Naive thymus-derived CD8-positive, alpha-beta T cell (primary cell): ENCODE measurements around the gene REEP1. TPM values are rescaled to one million over a fixed set of nuclear protein-coding genes. Genes with fewer than 3 reads are reported as not detected.
A peak's percentile ranks its signal among the peaks of the same experiment; 100 is the strongest.

Source experiments
- ATAC-seq, 2 donors: fragments of 150-1000 bp; cut with Tn5 transposase in 1 of 2; sonication (Bioruptor Pico), chemical (Tn5 transposase) in 1 of 2; 1 replicate in 1 of 2; 2 replicates in 1 of 2; pipeline ENCODE4 v1.10.0; 2021; ENCODE audit warnings: mild to moderate bottlenecking in 2 of 2, moderate library complexity in 2 of 2
- POLR2A ChIA-PET: fragments of 350-600 bp; sonication (Branson Sonifier 250); formaldehyde crosslinking; loops from one replicate; lab custom pipeline; 2021; ENCODE audit warnings: antibody characterized with exemption; lab: Charles Lee
- DNase-seq, 10 donors: peaks; one replicate each; pipeline versions ENCODE4 v3.0.0 to v3.0.0-alpha.2; 2020 to 2022
- H3K27ac Mint-ChIP-seq, 10 donors: one replicate each; pipeline ENCODE4 v1.8.0; 2020 to 2022; ENCODE audit warnings: mild to moderate bottlenecking in 10 of 10, mixed read lengths in 10 of 10, moderate library complexity in 4 of 10, inconsistent platforms in 1 of 10
- H3K27me3 Mint-ChIP-seq, 5 donors: one replicate each; pipeline ENCODE4 v1.8.0; 2021 to 2022; ENCODE audit warnings: mixed read lengths in 5 of 5
- H3K36me3 Mint-ChIP-seq, 3 donors: one replicate each; pipeline ENCODE4 v1.8.0; 2020 to 2022; ENCODE audit warnings: mixed read lengths in 3 of 3, mild to moderate bottlenecking in 2 of 3, inconsistent platforms in 1 of 3
- H3K4me1 Mint-ChIP-seq, 4 donors: one replicate each; pipeline ENCODE4 v1.8.0; 2021 to 2022; ENCODE audit warnings: mixed read lengths in 4 of 4
- H3K4me3 Mint-ChIP-seq, 10 donors: one replicate each; pipeline ENCODE4 v1.8.0; 2020 to 2022; ENCODE audit warnings: mild to moderate bottlenecking in 10 of 10, mixed read lengths in 10 of 10, moderate library complexity in 6 of 10, inconsistent platforms in 1 of 10
- H3K9me3 Mint-ChIP-seq, 9 donors: one replicate each; pipeline ENCODE4 v1.8.0; 2020 to 2022; ENCODE audit warnings: mixed read lengths in 9 of 9, mild to moderate bottlenecking in 3 of 9, inconsistent platforms in 1 of 9, moderate library complexity in 1 of 9
- polyA plus RNA-seq, 3 donors: library from polyadenylated mRNA; unstranded; fragments of 300-500 nt; fragmentation: Illumina TruSeq; gene quantifications; one replicate each; pipeline ENCODE4 v1.2.3, GENCODE V29; 2021
- total RNA-seq, 8 experiments: library from RNA in 2 of 8; stranded (reverse) in 2 of 8; gene quantifications; one replicate each; pipeline ENCODE4 v1.2.3 and lab custom pipeline; 2021 to 2026

Gene REEP1
- total RNA-seq (under 1 TPM in 1 of 2 experiments, not detected in 1; 0.10 TPM), polyA plus RNA-seq (not detected), total RNA-seq (lab: John Stamatoyannopoulos, UW) (0 to 0.60 (median 0.18) reads per million in 6 experiments)

DNA sequence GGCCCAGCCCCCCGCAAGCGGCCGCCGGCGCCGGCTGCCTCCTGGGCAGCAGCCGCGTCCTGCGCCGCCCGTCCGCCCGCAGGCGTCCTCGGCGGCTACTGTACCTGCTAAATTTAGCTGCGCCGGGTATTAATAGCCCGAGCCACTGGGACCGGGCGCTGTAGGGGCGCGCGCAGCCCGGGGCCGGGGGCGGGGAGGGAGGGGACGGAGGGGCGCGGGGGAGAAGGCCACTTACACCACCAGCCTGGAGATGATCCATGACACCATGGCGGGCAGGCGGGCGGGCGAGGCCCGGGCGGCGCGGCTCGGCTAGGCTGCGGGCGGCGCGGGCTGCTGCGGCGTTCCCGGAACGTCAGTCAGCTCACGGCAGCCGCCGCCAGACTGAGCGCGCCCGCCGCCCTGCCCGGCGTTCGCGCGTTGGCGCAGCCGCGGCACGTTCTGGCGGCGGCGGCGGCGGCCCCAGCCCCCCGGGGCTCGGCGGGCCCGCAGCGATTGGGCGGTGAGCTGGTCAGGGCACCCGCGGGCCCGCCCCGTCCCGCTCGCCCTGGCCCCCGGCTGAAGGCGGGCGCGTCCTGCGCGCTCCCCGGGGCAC, at the start of gene REEP1:
Gene REEP1, minus strand, starts transcription at position 383 of the 592 bp plus-strand sequence. Its CDS starts 116 bp downstream, at position 267.
- peak; percentile 78 to 81 for ATAC-seq
- peaks cover 6 to 23% (median 17%) of the 10 kb centered on the region in 9 donors for H3K9me3 Mint-ChIP-seq
- peak within 1 kb of the TSS in 1 of 10 donors; percentile 13 for H3K27ac Mint-ChIP-seq
- peak within 1 kb of the TSS; percentile 70 to 88 (median 82) for H3K4me3 Mint-ChIP-seq
- H3K27me3 Mint-ChIP-seq, result peaks cover 39 to 71% (median 54%) of the 10 kb centered on the region in 5 donors
- peaks cover 5 to 17% (median 11%) of the 10 kb centered on the region in 3 donors for H3K36me3 Mint-ChIP-seq
- peaks cover 8 to 20% (median 17%) of the 10 kb centered on the region in 4 donors for H3K4me1 Mint-ChIP-seq
- POLR2A ChIA-PET, result interaction anchor here (0.5 to 2.1 kb wide), 2 partner anchors 24 to 104 kb away, joined by 3 to 11 read pairs; partner anchors contain the start of gene KDM3A
- peak in 4 of 10 donors; percentile 12 to 26 (median 20) for DNase-seq

- no peak overlapping the region for H3K27ac Mint-ChIP-seq
- no peak for DNase-seq
- peaks cover 0 to 5% (median 0%) of the 10 kb centered on the region in 4 donors for H3K4me1 Mint-ChIP-seq
- no peak for ATAC-seq
- H3K36me3 Mint-ChIP-seq, result peaks cover 0 to 12% (median 5%) of the 10 kb centered on the region in 3 donors
- H3K27me3 Mint-ChIP-seq, result peaks cover 0 to 5% (median 0%) of the 10 kb centered on the region in 5 donors
- no peak overlapping the region for H3K4me3 Mint-ChIP-seq
- peaks cover 0 to 7% (median 0%) of the 10 kb centered on the region in 9 donors for H3K9me3 Mint-ChIP-seq
- POLR2A ChIA-PET, result no interaction called here
Observed at GRCh38 chr2:86383844-86384243, 46.4 kb upstream of the REEP1 start.

- no peak overlapping the region for H3K4me3 Mint-ChIP-seq
- H3K27me3 Mint-ChIP-seq, result peaks cover 0 to 5% (median 0%) of the 10 kb centered on the region in 5 donors
- peaks cover 0 to 15% (median 5%) of the 10 kb centered on the region in 3 donors for H3K36me3 Mint-ChIP-seq
- peaks cover 0 to 11% (median 2%) of the 10 kb centered on the region in 9 donors for H3K9me3 Mint-ChIP-seq
- peaks cover 0 to 5% (median 0%) of the 10 kb centered on the region in 4 donors for H3K4me1 Mint-ChIP-seq
- H3K27ac Mint-ChIP-seq, result no peak overlapping the region
- POLR2A ChIA-PET, result interaction anchor here (0.8 kb wide), 1 partner anchor 58 kb away, joined by 3 read pairs; the partner anchor contains the start of gene KDM3A
- DNase-seq, result no peak
- ATAC-seq, result no peak
Observed at GRCh38 chr2:86382698-86383097, 45.3 kb upstream of the REEP1 start.

GRCh38 chr2:86382108-86382507, 44.7 kb upstream of the REEP1 start:
- peaks cover 0 to 5% (median 0%) of the 10 kb centered on the region in 4 donors for H3K4me1 Mint-ChIP-seq
- no peak overlapping the region for H3K27ac Mint-ChIP-seq
- H3K36me3 Mint-ChIP-seq, result peaks cover 0 to 15% (median 5%) of the 10 kb centered on the region in 3 donors
- peaks cover 0 to 5% (median 0%) of the 10 kb centered on the region in 5 donors for H3K27me3 Mint-ChIP-seq
- H3K9me3 Mint-ChIP-seq, result peaks cover 0 to 14% (median 2%) of the 10 kb centered on the region in 9 donors
- POLR2A ChIA-PET, result interaction anchor here (0.8 kb wide), 1 partner anchor 59 kb away, joined by 3 read pairs; the partner anchor contains the start of gene KDM3A
- DNase-seq (no peak), ATAC-seq (no peak)
- H3K4me3 Mint-ChIP-seq, result no peak overlapping the region

DNA sequence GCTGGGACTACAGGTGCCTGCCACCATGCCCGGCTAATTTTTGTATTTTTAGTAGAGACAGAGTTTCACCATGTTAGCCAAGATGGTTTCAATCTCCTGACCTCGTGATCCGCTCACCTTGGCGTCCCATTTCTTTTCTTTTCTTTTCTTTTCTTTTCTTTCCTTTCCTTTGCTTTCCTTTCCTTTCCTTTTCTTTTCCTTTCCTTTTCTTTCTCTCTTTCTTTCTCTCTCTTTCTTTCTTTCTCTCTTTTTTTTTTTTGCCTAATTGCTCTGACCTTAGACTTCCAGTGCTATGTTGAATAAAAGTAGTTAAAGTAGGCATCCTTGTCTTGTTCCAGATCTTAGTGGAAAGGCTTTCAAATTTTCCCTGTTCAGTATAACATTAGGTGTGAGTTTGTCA, 41.0 kb upstream of the REEP1 start:
- Mint-ChIP-seq H3K4me3 (no peak overlapping the region), H3K4me1 (peaks cover 0 to under 1% (median 0%) of the 10 kb centered on the region in 4 donors), H3K27me3 (peaks cover 0 to 5% (median 0%) of the 10 kb centered on the region in 5 donors), H3K36me3 (peaks cover 0 to 15% (median 13%) of the 10 kb centered on the region in 3 donors), H3K27ac (peak overlapping the region in 1 of 10 donors; percentile 0), H3K9me3 (peaks cover 0 to 15% (median 6%) of the 10 kb centered on the region in 9 donors)
- POLR2A ChIA-PET, result no interaction called here
- no peak for DNase-seq
- no peak for ATAC-seq

- H3K27me3 Mint-ChIP-seq, result no peaks in the 10 kb centered on the region
- H3K27ac Mint-ChIP-seq, result no peak overlapping the region
- DNase-seq (no peak), ATAC-seq (no peak)
- peaks cover 0 to 8% (median 3%) of the 10 kb centered on the region in 3 donors for H3K36me3 Mint-ChIP-seq
- POLR2A ChIA-PET, result no interaction called here
- peaks cover 16 to 26% (median 20%) of the 10 kb centered on the region in 4 donors for H3K4me1 Mint-ChIP-seq
- H3K4me3 Mint-ChIP-seq, result no peak overlapping the region
- peaks cover 0 to 15% (median 5%) of the 10 kb centered on the region in 9 donors for H3K9me3 Mint-ChIP-seq
Observed at GRCh38 chr2:86375623-86376022, 38.2 kb upstream of the REEP1 start.

- POLR2A ChIA-PET, result interaction anchor here (0.9 to 5.8 kb wide), 4 partner anchors 24 to 178 kb away, joined by 3 to 74 read pairs (median 6); partner anchors contain the start of genes IMMT and KDM3A
- Mint-ChIP-seq H3K36me3 (peaks cover 0 to 11% (median 4%) of the 10 kb centered on the region in 3 donors), H3K9me3 (peaks cover 0 to 10% (median 7%) of the 10 kb centered on the region in 9 donors), H3K27ac (peak overlapping the region; percentile 72 to 98 (median 88)), H3K4me3 (peak overlapping the region in 4 of 10 donors; percentile 7 to 86 (median 40)), H3K4me1 (peaks cover 27 to 53% (median 41%) of the 10 kb centered on the region in 4 donors), H3K27me3 (no peaks in the 10 kb centered on the region)
- ATAC-seq (no peak), DNase-seq (no peak)
Observed at GRCh38 chr2:86372641-86373502, 35.4 kb upstream of the REEP1 start.

GRCh38 chr2:86372133-86372532, 34.7 kb upstream of the REEP1 start:
- Mint-ChIP-seq H3K36me3 (peaks cover 0 to 11% (median 4%) of the 10 kb centered on the region in 3 donors), H3K4me1 (peaks cover 28 to 61% (median 47%) of the 10 kb centered on the region in 4 donors), H3K4me3 (peak overlapping the region in 6 of 10 donors; percentile 1 to 86 (median 40)), H3K9me3 (peaks cover 0 to 9% (median 6%) of the 10 kb centered on the region in 9 donors), H3K27ac (peak overlapping the region; percentile 72 to 98 (median 88)), H3K27me3 (no peaks in the 10 kb centered on the region)
- DNase-seq, result no peak
- ATAC-seq, result peak in 1 of 2 donors; percentile 30
- POLR2A ChIA-PET, result interaction anchor here (1.2 to 5.8 kb wide), 3 partner anchors 69 to 177 kb away, joined by 3 to 74 read pairs (median 9); partner anchors contain the start of genes IMMT and KDM3A

DNA sequence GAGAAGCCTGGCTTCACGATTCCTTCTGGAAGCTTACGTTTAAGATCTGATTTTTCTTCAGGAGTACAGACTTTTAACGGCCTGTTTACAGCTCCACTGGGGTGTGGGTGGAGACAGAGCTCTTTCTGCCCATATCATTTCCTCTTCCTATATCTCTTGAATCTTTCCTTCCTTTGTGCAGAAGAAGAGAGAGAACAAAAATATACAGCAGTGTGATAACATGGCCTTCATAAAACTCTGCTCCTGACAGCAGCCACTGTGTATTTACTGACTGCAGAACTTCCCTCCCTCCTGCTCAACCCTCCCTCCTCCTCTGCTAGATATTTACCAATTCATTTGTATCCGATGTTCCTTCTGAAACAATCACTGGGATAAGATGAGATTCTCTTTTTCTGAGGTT, 34.1 kb upstream of the REEP1 start:
- DNase-seq (peak in 2 of 10 donors; percentile 12 to 14), ATAC-seq (peak; percentile 53 to 56)
- peak overlapping the region; percentile 54 to 86 (median 70) for H3K4me3 Mint-ChIP-seq
- POLR2A ChIA-PET, result interaction anchor here (0.6 to 5.8 kb wide), 4 partner anchors 17 to 177 kb away, joined by 3 to 74 read pairs (median 6); partner anchors contain the start of genes IMMT and KDM3A
- H3K27me3 Mint-ChIP-seq, result no peaks in the 10 kb centered on the region
- H3K27ac Mint-ChIP-seq, result peak overlapping the region; percentile 72 to 98 (median 92)
- H3K9me3 Mint-ChIP-seq, result peaks cover 0 to 9% (median 3%) of the 10 kb centered on the region in 9 donors
- peaks cover 28 to 65% (median 50%) of the 10 kb centered on the region in 4 donors for H3K4me1 Mint-ChIP-seq
- H3K36me3 Mint-ChIP-seq, result peaks cover 0 to 11% (median 4%) of the 10 kb centered on the region in 3 donors

GRCh38 chr2:86370579-86370978, 33.2 kb upstream of the REEP1 start:
- H3K27ac Mint-ChIP-seq, result peak overlapping the region in 6 of 10 donors; percentile 50 to 98 (median 73)
- peaks cover 28 to 65% (median 50%) of the 10 kb centered on the region in 4 donors for H3K4me1 Mint-ChIP-seq
- no peak for DNase-seq
- peak overlapping the region in 1 of 10 donors; percentile 17 for H3K4me3 Mint-ChIP-seq
- H3K9me3 Mint-ChIP-seq, result peaks cover 0 to 9% (median 3%) of the 10 kb centered on the region in 9 donors
- no peak for ATAC-seq
- H3K36me3 Mint-ChIP-seq, result peaks cover 0 to 8% (median 4%) of the 10 kb centered on the region in 3 donors
- H3K27me3 Mint-ChIP-seq, result no peaks in the 10 kb centered on the region
- POLR2A ChIA-PET, result interaction anchor here (5.8 kb wide), 1 partner anchor 71 kb away, joined by 74 read pairs; the partner anchor contains the start of gene KDM3A

- ATAC-seq (peak; percentile 66 to 69), DNase-seq (peak in 9 of 10 donors; percentile 6 to 69 (median 34))
- Mint-ChIP-seq H3K9me3 (peaks cover 0 to 9% (median 1%) of the 10 kb centered on the region in 9 donors), H3K4me1 (peaks cover 28 to 65% (median 49%) of the 10 kb centered on the region in 4 donors), H3K27me3 (no peaks in the 10 kb centered on the region), H3K36me3 (peaks cover 0 to 4% (median 3%) of the 10 kb centered on the region in 3 donors), H3K27ac (peak overlapping the region in 9 of 10 donors; percentile 20 to 84 (median 77)), H3K4me3 (peak overlapping the region; percentile 48 to 83 (median 69))
- POLR2A ChIA-PET, result interaction anchor here (0.6 to 5.8 kb wide), 4 partner anchors 72 to 798 kb away, joined by 3 to 74 read pairs (median 4); partner anchors contain the start of gene KDM3A
Observed at GRCh38 chr2:86368161-86368824, 30.9 kb upstream of the REEP1 start.
